DOHH2 (cell line): ENCODE data around the gene SLC6A20.

Source experiments
- EZH2phosphoT487 ChIP-seq: fragments of 200-600 bp; sonication (generic); IDR thresholded peaks from 2 replicates; pipeline ENCODE4 v1.6.1; 2017; ENCODE audit warnings: borderline replicate concordance, mild to moderate bottlenecking, antibody characterized with exemption, low read length, moderate library complexity, mixed read lengths
- TF ChIP-seq, protein P1 (sequence below): fragments of 200-600 bp; sonication (generic); IDR thresholded peaks from one replicate; pipeline ENCODE4 v1.5.1; 2014; ENCODE audit warnings: antibody characterized with exemption, mild to moderate bottlenecking, low read depth, low read length; ENCODE audit not compliant: poor library complexity, severe bottlenecking

DNA sequence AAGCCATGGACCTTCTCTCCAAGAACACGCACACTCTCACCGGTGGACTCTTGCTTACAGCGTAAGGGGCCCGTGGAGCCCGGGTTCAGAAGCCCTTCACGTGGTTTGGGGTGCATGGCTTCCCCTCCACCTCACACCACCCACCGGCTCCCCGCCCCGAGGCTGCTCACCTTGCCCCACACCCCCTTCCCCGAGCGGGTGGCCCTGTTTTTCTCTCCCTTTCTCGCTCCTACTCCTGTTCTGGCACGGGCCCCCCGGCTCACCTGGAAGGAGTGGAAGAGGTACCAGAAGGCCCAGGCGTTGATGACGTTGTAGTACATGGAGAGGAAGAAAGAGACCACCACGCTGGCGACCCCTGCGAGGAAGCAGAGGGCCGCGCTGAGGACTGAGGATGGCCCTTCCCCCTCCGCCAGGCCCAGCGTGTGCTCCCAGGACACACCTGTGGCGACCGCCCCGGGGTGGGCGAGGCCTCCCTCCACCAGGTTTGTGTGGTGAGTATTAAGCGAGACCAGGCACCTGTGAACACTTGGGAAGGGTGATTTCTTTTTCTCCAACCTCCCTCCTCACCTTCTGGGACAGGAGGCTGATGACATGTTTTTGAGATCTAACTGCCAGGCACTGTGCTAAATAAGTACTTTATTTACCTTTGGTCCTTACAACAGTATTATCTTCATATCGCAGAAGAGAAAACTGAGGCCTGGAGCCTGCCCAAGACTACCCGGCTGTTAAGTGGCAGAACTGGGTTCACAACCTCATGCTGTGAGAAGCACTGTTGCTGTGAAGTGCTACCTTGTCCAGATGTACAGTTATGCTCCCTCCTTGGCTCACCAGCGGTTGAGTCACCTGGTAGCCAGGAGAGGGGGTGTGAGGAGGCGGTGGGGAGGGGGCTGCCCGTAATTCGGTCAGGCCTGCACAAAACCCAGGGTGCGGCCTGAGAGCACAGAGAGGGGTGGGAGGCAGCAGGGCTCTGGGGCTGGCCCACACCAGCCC, 16.3 kb downstream of the SLC6A20 start:
- TF ChIP-seq, protein P1, sequence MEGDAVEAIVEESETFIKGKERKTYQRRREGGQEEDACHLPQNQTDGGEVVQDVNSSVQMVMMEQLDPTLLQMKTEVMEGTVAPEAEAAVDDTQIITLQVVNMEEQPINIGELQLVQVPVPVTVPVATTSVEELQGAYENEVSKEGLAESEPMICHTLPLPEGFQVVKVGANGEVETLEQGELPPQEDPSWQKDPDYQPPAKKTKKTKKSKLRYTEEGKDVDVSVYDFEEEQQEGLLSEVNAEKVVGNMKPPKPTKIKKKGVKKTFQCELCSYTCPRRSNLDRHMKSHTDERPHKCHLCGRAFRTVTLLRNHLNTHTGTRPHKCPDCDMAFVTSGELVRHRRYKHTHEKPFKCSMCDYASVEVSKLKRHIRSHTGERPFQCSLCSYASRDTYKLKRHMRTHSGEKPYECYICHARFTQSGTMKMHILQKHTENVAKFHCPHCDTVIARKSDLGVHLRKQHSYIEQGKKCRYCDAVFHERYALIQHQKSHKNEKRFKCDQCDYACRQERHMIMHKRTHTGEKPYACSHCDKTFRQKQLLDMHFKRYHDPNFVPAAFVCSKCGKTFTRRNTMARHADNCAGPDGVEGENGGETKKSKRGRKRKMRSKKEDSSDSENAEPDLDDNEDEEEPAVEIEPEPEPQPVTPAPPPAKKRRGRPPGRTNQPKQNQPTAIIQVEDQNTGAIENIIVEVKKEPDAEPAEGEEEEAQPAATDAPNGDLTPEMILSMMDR: no peak
- no peak for TF ChIP-seq EZH2phosphoT487
